Cardiac fibroblast (primary cell): ENCODE results near the gene TUBB4A.

Experiments
- DNase-seq, 2 donors: peaks; one replicate each; pipeline versions ENCODE4 v3.0.0 to v3.0.0-alpha.2; 2010; ENCODE audit warnings: low read depth in 2 of 2
- H3K4me3 ChIP-seq, 2 donors: replicated peaks in 1 of 2; 1 replicate in 1 of 2; 2 replicates in 1 of 2; pipeline ENCODE4 v1.5.1; 2011; ENCODE audit warnings: low read depth in 2 of 2, low read length in 2 of 2, mild to moderate bottlenecking in 2 of 2, moderate library complexity in 1 of 2
- CTCF ChIP-seq: IDR thresholded peaks from one replicate; pipeline ENCODE4 v1.5.1; 2011; ENCODE audit warnings: low read depth, mild to moderate bottlenecking, low read length, inconsistent platforms

Gene TUBB4A

GRCh38 chr19:6530386-6531162 is 28.5 kb upstream of the TUBB4A start, which contains the start of gene TNFSF9:
Gene TNFSF9 (plus strand): TSS chr19:6531026. CDS start chr19:6531037, 11 bp downstream.
- TF ChIP-seq CTCF = no peak
- DNase-seq = peak; percentile 88 to 91
- H3K4me3 ChIP-seq = peak within 1 kb of the TSS; percentile 59 to 61

GRCh38 chr19:6529937-6530385 is 27.9 kb upstream of the TUBB4A start:
- DNase-seq = no peak
- no peak for TF ChIP-seq CTCF
- H3K4me3 ChIP-seq = peak overlapping the region; percentile 59 to 61

GRCh38 chr19:6529351-6529750 is 27.2 kb upstream of the TUBB4A start:
- DNase-seq = no peak
- no peak overlapping the region for H3K4me3 ChIP-seq
- no peak for TF ChIP-seq CTCF

- no peak for TF ChIP-seq CTCF
- peak; percentile 16 to 52 for DNase-seq
- H3K4me3 ChIP-seq = no peak overlapping the region
Measured at GRCh38 chr19:6528544-6529121, 26.5 kb upstream of the TUBB4A start.

- DNase-seq = no peak
- TF ChIP-seq CTCF = no peak
- no peak overlapping the region for H3K4me3 ChIP-seq
Measured at GRCh38 chr19:6527893-6528543, 25.9 kb upstream of the TUBB4A start.

GRCh38 chr19:6524311-6524710 is 22.2 kb upstream of the TUBB4A start:
- DNase-seq = peak in 1 of 2 donors; percentile 32
- TF ChIP-seq CTCF = no peak
- no peak overlapping the region for H3K4me3 ChIP-seq
